ENCODE data around the gene BRMS1. TPM values are rescaled to one million over a fixed set of nuclear protein-coding genes. Genes with fewer than 3 reads are reported as not detected.

The BRMS1 gene
- polyA plus RNA-seq, 1 experiment, result 35.2 TPM

DNA sequence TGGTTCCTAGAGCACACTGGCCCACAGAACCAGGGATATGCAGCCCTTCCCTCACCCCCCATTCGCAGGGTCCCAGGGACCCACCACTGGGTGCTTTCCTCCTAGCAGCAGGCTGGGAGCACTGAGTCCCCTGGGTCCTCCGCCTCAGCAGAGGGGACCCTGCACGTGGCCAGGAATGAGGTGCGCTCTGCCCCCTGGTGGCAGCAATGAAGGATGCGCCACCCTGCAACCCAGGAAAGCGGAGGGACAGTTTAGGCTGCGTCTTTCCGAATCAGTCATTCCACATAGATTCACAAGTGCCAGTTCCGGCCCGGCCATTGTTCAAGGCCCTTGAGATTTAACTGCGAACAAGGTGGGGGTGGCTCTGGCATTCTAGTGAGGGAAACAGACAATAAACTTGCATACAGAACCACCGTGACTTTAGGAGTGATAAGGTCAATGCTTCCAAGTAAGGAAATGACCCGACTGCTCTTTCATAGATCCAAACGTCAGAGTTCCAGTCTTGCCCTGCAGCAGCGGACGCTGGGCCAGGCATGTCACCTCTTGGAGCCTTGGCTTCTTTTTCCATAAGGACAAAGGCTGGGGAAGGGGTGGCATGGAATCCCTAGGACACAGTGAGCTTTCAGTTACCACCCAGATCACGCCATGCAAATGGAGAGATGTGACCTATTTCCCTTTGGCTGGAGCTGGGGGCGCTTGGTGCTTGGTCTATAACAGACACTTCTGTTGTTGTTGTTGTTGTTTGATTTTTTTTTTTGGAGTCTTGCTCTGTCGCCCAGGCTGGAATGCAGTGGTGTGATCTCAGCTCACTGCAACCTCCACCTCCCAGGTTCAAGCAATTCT lies 16.4 kb downstream of the BRMS1 start:
- Histone ChIP-seq H3K27ac (ENCODE audit: low read depth, low read length) (peak overlapping the region; percentile 89), H3K4me3 (ENCODE audit: low read depth, low read length) (no peak overlapping the region), H3K9me3 (ENCODE audit: control insufficient read depth, insufficient read depth, low read length) (no peaks in the 10 kb centered on the region), H3K27me3 (ENCODE audit: control insufficient read depth, insufficient read depth, low read length) (no peaks in the 10 kb centered on the region)
- ChIA-PET POLR2A (interaction anchor here (0.8 to 1.4 kb wide), 2 partner anchors 12 to 16 kb away, joined by 10 to 18 read pairs; partner anchors contain the start of gene CD248), CTCF (interaction anchor here (0.7 to 6.0 kb wide), 6 partner anchors 11 to 635 kb away, joined by 3 to 62 read pairs (median 4); no protein-coding TSS in a partner anchor)
- TF ChIP-seq CTCF (IDR thresholded peaks at IDR 0.05; ENCODE audit: low read depth, low read length), result peak; percentile 94
- no peak for DNase-seq (ENCODE audit: low read depth, low spot score)

GRCh38 chr11:66328031-66328301 lies 16.9 kb downstream of the BRMS1 start:
- no peak for DNase-seq (ENCODE audit: low read depth, low spot score)
- H3K27ac ChIP-seq (ENCODE audit: low read depth, low read length), result peak overlapping the region; percentile 89
- ChIA-PET POLR2A (no interaction called here), CTCF (no interaction called here)
- H3K9me3 ChIP-seq (ENCODE audit: control insufficient read depth, insufficient read depth, low read length), result no peaks in the 10 kb centered on the region
- TF ChIP-seq CTCF (IDR thresholded peaks at IDR 0.05; ENCODE audit: low read depth, low read length), result no peak
- H3K4me3 ChIP-seq (ENCODE audit: low read depth, low read length), result no peak overlapping the region
- H3K27me3 ChIP-seq (ENCODE audit: control insufficient read depth, insufficient read depth, low read length), result no peaks in the 10 kb centered on the region

GRCh38 chr11:66327171-66328030 lies 17.5 kb downstream of the BRMS1 start:
- POLR2A ChIA-PET, result interaction anchor here (0.6 to 1.8 kb wide), 8 partner anchors 9 to 139 kb away, joined by 3 to 28 read pairs (median 4); partner anchors contain the start of genes BRMS1, CD248 and RIN1
- Histone ChIP-seq H3K9me3 (ENCODE audit: control insufficient read depth, insufficient read depth, low read length) (no peaks in the 10 kb centered on the region; the same call in 1 of the 2 replicates), H3K27ac (ENCODE audit: low read depth, low read length) (peak overlapping the region; percentile 89), H3K27me3 (ENCODE audit: control insufficient read depth, insufficient read depth, low read length) (no peaks in the 10 kb centered on the region), H3K4me3 (ENCODE audit: low read depth, low read length) (no peak overlapping the region)
- 0 out of 2 replicates have a peak, but pooled peaks have one; percentile 25 for TF ChIP-seq CTCF (IDR thresholded peaks at IDR 0.05; ENCODE audit: low read depth, low read length)
- no peak for DNase-seq (ENCODE audit: low read depth, low spot score)
- CTCF ChIA-PET, result interaction anchor here (0.8 to 1.6 kb wide), 4 partner anchors 9 to 16 kb away, joined by 5 to 14 read pairs (median 8); partner anchors contain the start of genes CD248 and RIN1

DNA sequence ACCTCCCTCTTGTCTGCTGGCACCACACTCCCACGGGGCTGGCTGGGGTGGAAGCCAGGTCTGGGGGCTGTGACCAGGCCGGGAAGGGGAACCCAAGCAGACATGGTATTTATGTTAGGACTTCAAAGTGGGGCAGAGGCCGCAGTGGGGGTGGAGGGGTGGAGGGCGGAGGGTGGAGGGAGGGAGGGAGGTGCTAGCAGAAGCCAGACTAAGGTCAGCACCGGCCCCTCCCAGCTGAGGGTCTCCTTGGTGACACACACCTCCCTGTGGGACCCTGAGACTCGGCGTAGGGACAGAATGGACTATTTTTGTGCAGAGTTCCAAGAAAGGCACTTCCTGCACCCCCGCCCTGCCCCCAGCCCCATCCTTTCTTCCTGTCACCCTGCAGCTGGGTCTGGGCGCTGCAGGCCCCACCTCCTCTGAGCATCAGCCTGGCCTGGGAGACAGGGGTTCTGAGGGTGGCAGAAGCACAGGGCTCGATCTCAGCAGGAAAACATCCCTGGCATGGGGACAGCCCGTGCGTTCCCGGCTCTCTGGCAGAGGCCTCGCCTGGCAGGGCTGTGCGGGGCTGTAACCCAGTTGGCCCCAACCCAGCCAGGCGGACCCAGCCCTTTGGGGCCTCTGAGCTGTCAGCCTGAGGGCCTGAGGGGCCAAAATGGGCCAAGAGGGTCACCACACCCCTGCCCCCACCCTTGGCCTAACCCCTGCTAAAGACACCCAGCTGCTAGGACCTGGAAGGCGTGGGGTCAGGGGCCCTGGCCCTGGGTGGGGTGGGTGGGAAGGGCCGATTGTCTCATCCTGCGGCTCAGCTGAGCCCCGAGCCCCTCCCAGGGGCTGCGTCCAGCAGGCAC lies 18.4 kb downstream of the BRMS1 start:
- Histone ChIP-seq H3K27me3 (ENCODE audit: control insufficient read depth, insufficient read depth, low read length) (no peaks in the 10 kb centered on the region), H3K4me3 (ENCODE audit: low read depth, low read length) (no peak overlapping the region), H3K9me3 (ENCODE audit: control insufficient read depth, insufficient read depth, low read length) (no peaks in the 10 kb centered on the region; the same call in 1 of the 2 replicates), H3K27ac (ENCODE audit: low read depth, low read length) (peak overlapping the region; percentile 89)
- DNase-seq (ENCODE audit: low read depth, low spot score), result no peak
- TF ChIP-seq CTCF (IDR thresholded peaks at IDR 0.05; ENCODE audit: low read depth, low read length), result no peak
- CTCF ChIA-PET, result interaction anchor here (0.8 to 1.6 kb wide), 4 partner anchors 9 to 15 kb away, joined by 5 to 14 read pairs (median 8); partner anchors contain the start of genes CD248 and RIN1
- POLR2A ChIA-PET, result interaction anchor here (0.6 to 1.8 kb wide), 8 partner anchors 9 to 140 kb away, joined by 3 to 28 read pairs (median 4); partner anchors contain the start of genes BRMS1, CD248 and RIN1
